ENCODE measurements around the gene CLDN5.

DNA sequence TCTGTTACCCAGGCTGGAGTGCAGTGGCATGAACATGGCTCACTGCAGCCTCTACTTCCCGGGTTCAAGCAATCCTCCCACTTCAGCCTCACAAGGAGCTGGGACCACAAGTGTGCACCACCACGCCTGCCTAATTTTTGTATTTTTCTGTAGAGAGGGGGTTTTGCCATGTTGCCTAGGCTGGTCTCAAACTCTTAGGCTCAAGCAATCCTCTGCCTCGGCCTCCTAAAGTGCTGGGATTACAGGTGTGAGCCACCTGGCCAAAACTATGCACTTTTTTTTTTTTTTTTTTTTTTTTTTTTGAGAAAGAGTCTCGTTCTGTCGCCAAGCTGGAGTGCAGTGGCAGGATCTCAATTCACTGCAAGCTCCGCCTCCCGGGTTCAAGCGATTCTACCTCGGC, 12.4 kb upstream of the CLDN5 start:
- TF ChIP-seq, protein P1, sequence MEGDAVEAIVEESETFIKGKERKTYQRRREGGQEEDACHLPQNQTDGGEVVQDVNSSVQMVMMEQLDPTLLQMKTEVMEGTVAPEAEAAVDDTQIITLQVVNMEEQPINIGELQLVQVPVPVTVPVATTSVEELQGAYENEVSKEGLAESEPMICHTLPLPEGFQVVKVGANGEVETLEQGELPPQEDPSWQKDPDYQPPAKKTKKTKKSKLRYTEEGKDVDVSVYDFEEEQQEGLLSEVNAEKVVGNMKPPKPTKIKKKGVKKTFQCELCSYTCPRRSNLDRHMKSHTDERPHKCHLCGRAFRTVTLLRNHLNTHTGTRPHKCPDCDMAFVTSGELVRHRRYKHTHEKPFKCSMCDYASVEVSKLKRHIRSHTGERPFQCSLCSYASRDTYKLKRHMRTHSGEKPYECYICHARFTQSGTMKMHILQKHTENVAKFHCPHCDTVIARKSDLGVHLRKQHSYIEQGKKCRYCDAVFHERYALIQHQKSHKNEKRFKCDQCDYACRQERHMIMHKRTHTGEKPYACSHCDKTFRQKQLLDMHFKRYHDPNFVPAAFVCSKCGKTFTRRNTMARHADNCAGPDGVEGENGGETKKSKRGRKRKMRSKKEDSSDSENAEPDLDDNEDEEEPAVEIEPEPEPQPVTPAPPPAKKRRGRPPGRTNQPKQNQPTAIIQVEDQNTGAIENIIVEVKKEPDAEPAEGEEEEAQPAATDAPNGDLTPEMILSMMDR (conservative IDR thresholded peaks at IDR 0.05; ENCODE audit: low read depth, low read length): no peak
- no peak for TF ChIP-seq EZH2phosphoT487 (IDR thresholded peaks at IDR 0.05; ENCODE audit: borderline replicate concordance, low read length)
- no peak for TF ChIP-seq EZH2 (IDR thresholded peaks at IDR 0.05; ENCODE audit: low read length, unreplicated experiment)

Measured in PC-3 (cell line).